Activated T-helper 1 cell treated with Interleukin-2 at 50 U/mL for 16 hours (primary cell): ENCODE data around the gene CSF3R.

Experiments used
- DNase-seq: peaks from one replicate; pipeline ENCODE4 v3.0.0-alpha.2; 2020; ENCODE audit warnings: low read depth

The CSF3R gene

GRCh38 chr1:36457691-36458090 lies 25.0 kb downstream of the CSF3R start:
- no peak for DNase-seq

- no peak for DNase-seq
These were observed 26.3 kb downstream of the CSF3R start for GRCh38 chr1:36456391-36456928.

- no peak for DNase-seq
These were observed 27.3 kb downstream of the CSF3R start for GRCh38 chr1:36455386-36455785.

- DNase-seq = no peak
These were observed 28.9 kb downstream of the CSF3R start for GRCh38 chr1:36453600-36454388.

GRCh38 chr1:36453051-36453450 lies 29.7 kb downstream of the CSF3R start:
- no peak for DNase-seq

GRCh38 chr1:36450919-36451305 lies 31.8 kb downstream of the CSF3R start:
- DNase-seq = no peak

DNA sequence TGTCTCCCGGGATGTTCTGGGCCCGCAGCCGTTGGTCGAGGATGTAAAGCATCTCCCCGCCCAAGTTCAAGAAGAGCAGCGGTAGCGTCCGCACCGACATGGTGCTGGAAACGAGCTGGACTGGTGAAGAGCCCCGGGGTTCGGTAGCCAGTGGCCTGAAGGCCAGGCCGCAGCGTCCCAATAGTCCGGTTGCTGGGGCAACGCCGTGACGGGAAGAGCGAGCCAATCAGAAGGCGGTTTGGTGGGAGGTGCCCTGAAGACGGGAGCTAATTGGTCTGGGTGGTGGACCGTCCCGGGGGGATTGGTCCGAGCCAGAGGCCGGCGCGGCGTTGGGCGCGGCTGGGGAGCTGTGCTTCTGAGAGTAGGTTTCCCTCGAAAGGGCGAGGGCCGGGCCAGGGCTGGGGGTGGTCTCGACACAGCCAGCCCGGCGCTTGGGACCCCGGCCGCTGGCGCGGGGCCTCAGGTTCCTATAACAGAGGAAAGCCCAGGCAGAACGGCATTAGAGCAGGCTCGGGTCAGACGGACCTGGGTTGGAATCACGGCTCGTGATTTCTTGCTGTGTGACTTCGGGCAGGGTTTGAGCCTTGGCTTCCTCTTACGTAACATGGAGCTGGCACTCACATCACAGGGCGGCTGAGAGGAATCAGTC lies 32.3 kb downstream of the CSF3R start, which contains the start of gene OSCP1:
Gene OSCP1 (minus strand): TSS at position 182 of the 649 bp plus-strand sequence. CDS start 82 bp downstream, at position 100.
- peak; percentile 73 for DNase-seq

GRCh38 chr1:36448530-36449056 lies 34.1 kb downstream of the CSF3R start:
- no peak for DNase-seq

DNA sequence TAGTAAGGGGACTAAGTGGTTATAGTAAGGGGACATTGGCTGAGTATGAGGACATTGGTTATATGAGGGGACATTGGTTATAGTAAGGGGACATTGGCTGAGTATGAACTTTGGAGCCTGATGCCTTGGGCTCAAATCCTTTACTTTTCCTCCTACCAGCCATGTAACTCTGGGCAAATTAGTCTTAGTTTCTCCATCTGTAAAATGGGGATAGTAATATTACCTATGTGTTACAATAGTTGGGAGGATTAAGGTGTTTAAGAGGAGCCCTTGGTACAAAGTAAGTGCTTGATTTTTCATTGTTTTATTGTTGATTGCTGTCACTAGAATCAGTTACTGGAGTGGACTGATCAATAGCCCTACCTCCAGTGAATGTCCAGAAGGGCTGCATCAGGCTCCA lies 35.3 kb downstream of the CSF3R start:
- DNase-seq = no peak

- no peak for DNase-seq
These were observed 36.0 kb downstream of the CSF3R start for GRCh38 chr1:36446746-36447145.

GRCh38 chr1:36446271-36446670 lies 36.4 kb downstream of the CSF3R start:
- no peak for DNase-seq

GRCh38 chr1:36443297-36443696 lies 39.4 kb downstream of the CSF3R start:
- no peak for DNase-seq

DNA sequence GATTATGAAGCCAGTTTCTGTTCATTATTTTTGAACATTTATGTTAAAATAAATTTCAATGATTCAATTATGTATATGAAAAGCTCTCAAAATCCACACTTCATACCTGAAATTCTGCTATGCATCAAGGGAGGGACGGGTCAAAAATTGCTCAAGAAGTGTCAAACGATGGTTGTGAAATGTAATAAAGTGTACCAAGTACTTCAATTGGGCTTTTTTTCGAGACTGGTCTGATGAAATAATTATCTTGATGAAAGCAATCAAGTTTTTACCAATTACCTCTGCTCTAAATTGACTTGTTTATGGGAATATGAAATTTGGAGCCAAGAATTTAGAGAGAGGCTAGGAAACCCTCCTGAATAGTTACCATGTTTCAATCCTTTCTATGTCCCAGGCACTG lies 40.4 kb downstream of the CSF3R start:
- DNase-seq = no peak

- no peak for DNase-seq
These were observed 42.1 kb downstream of the CSF3R start for GRCh38 chr1:36440646-36441045.

DNA sequence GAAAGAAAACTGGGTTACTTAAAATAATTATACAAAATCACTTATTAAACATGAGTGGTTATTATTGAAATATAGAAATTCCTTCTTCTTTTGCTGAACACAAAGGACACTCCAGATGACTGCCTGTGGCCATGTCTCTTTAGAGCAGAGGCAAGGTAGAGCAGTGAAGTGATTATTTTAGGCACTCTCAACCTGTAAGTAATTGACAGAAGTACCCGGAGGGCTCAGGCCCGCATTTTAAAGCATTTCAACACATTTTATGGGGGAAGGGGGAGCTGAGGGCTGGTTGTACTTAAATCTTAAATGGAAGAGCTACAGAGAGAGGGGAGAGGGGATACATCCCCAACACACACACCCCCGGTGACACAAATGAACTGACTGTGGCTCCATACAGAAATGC lies 42.7 kb downstream of the CSF3R start:
- no peak for DNase-seq

DNA sequence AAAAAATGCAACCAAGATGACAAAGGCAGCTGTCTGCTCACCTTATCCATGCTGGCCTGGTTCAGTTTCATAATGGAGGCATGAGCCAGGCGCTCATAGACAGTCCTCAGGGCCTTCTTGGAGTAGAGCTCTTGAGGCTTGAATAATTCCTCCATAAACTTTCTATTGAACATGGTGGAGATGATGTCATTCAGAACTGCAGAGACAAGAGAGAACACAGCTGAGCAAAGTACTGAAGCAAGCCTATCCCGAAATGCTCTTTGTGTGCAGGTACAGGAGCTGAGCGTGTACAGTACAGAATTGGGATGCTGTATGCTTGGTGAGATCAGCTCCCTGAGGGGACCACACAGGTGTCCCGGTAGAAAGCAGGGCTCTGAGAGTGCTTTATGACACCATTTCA lies 44.0 kb downstream of the CSF3R start:
- DNase-seq = no peak

- no peak for DNase-seq
These were observed 45.9 kb downstream of the CSF3R start for GRCh38 chr1:36436821-36437220.

- no peak for DNase-seq
These were observed 49.6 kb downstream of the CSF3R start for GRCh38 chr1:36433102-36433501.

DNA sequence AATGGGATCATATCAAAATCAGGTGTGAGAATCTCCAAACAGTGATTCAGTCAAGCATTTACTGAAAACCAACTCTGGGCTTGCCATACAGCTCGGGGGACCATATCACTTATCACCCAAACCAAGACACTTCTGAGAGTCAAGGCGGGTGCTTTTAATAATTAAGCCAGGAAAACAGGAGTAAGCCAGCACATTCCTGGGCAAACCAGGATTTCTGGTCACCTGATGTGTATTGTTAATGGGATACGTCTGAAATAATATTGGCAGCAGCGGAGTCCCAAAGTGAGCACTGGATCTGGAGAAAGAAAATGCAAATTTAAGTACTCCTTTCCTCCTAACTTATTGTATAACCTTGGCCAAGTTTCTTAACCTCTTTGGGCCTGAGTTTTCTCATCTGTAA lies 50.1 kb downstream of the CSF3R start:
- DNase-seq = no peak

DNA sequence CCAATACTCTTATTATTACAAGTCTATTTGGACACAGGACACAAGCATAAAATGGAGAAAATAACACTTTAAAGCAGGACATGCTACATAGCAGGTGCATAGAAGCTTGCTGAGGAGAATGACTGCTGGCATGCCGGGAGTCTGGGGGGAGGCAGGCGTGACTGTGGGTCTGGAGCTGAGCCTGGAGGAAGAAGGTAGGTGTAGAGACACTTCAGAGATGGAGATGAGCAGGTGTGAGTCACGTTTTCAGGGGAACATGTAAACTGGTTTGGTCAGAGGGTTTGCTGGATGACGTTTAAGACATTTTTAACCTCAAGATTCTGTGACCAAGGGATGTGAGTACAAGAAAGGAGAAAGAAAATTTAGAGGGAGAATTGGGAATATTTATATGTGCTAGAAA lies 56.9 kb downstream of the CSF3R start:
- no peak for DNase-seq

DNA sequence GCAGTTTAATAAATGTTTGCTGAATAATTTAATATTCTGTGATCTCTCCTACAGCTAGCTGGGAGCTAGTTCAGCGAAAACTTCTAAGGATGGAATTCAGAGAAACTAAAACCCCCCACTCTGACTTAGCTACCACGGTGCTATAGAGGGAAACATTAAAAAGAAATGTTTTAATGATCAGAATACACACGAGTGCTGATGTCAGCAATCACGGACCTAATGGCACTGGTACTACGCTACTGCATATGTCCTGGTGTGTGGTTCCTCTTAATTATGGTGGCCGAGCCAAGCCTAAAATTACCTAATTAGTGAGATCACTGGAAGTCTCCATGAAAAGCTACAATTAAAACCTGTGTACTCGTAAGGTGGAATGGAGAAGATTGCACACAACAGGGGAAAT lies 61.1 kb downstream of the CSF3R start:
- no peak for DNase-seq

DNA sequence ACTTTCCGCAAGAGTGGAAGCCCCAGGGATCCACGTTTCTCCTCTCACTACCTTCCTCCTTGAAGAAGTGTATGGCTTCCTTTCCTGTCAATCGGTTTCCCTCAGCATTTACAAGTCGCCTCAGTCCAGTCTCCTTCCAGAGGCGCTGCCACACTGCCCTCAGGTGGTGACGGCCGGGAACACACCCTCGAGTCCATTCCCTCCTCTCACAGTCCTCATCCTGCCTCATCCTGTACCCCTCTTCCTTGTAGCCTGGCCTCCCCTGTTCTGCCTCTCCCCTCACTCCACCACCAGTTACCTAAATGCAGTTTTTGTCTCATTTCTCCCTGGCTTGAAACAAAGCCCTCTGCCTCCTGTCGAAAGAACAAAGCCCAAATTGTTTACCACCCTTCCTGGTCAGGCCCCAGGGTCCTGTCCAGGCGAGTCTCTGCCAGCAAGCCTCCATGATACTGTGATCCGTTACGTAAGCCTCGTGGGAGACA lies 61.8 kb downstream of the CSF3R start:
- peak; percentile 81 for DNase-seq

- DNase-seq = no peak
These were observed 62.3 kb downstream of the CSF3R start for GRCh38 chr1:36420409-36420808.
